H1 (cell line): ENCODE results near the gene PLEKHA5. TPM values are rescaled to one million over a fixed set of nuclear protein-coding genes. Genes with fewer than 3 reads are reported as not detected.
"Not testable (repeated sequence)": the region's sequence is repeated elsewhere in the genome, so short reads cannot be mapped to it uniquely, and the experiment has no call there.

Source experiments
- CTCF ChIA-PET: fragments of 300-600 bp; sonication (Branson Sonifier 250); formaldehyde crosslinking; loops from one replicate; lab custom pipeline; 2021; ENCODE audit not compliant: partially characterized antibody; lab: Charles Lee
- POLR2A ChIA-PET: fragments of 300-600 bp; sonication (Branson Sonifier 250); formaldehyde crosslinking; loops from one replicate; lab custom pipeline; 2021; ENCODE audit warnings: inconsistent platforms; ENCODE audit not compliant: partially characterized antibody; lab: Charles Lee
- DNase-seq, 2 experiments: peaks; one replicate each; pipeline versions ENCODE4 v3.0.0 to v3.0.0-alpha.2; 2010 to 2022; ENCODE audit warnings: low spot score in 2 of 2, low read depth in 1 of 2, mixed read lengths in 1 of 2
- FAIRE-seq: peaks from 2 replicates; lab custom pipeline; 2011; peaks lifted over from hg19 to GRCh38; lab: Jason Lieb, UNC
- H2AFZ ChIP-seq: 2 replicates; pipeline ENCODE4 v1.8.1; 2012; ENCODE audit warnings: low read length, inconsistent platforms
- H2AK5ac ChIP-seq: 2 replicates; pipeline ENCODE4 v1.6.1; 2013; ENCODE audit warnings: low read depth, low read length
- H2BK120ac ChIP-seq: replicated peaks from 2 replicates; pipeline ENCODE3; 2013; ENCODE audit warnings: low read depth, low read length, inconsistent platforms
- H2BK12ac ChIP-seq: 2 replicates; pipeline ENCODE4 v1.6.1; 2013; ENCODE audit warnings: low read depth, low read length
- H2BK15ac ChIP-seq: 2 replicates; pipeline ENCODE4 v1.6.1; 2013; ENCODE audit warnings: low read length
- H2BK20ac ChIP-seq: 2 replicates; pipeline ENCODE4 v1.6.1; 2013; ENCODE audit warnings: low read length
- H2BK5ac ChIP-seq: 2 replicates; pipeline ENCODE4 v1.6.1; 2013; ENCODE audit warnings: low read depth, low read length
- H3K14ac ChIP-seq: 2 replicates; pipeline ENCODE4 v1.6.1; 2013; ENCODE audit warnings: inconsistent platforms; ENCODE audit not compliant: insufficient read length
- H3K18ac ChIP-seq: 2 replicates; pipeline ENCODE4 v1.6.1; 2013; ENCODE audit warnings: low read length; ENCODE audit errors: extremely low read depth
- H3K23ac ChIP-seq: 2 replicates; pipeline ENCODE4 v1.6.1; 2013; ENCODE audit warnings: inconsistent platforms; ENCODE audit not compliant: insufficient read length
- H3K23me2 ChIP-seq: 2 replicates; pipeline ENCODE4 v1.6.1; 2013; ENCODE audit warnings: low read depth, low read length
- H3K27ac ChIP-seq: 2 replicates; pipeline ENCODE4 v1.6.1; 2011; ENCODE audit warnings: low read depth, low read length, inconsistent platforms
- H3K27me3 ChIP-seq, 4 experiments: replicated peaks in 1 of 4; 1 replicate in 1 of 4; 2 replicates in 3 of 4; pipeline versions ENCODE4 v1.6.1 to v1.8.1; 2011 to 2013; ENCODE audit warnings: low read length in 3 of 4, mild to moderate bottlenecking in 3 of 4, inconsistent platforms in 2 of 4, mixed read lengths in 2 of 4, moderate library complexity in 1 of 4; ENCODE audit not compliant: control insufficient read depth in 3 of 4, insufficient read depth in 3 of 4; ENCODE audit errors: extremely low read depth in 1 of 4
- H3K36me3 ChIP-seq, 4 experiments: 2 replicates each; pipeline versions ENCODE4 v1.6.1 to v1.8.1; 2011 to 2013; ENCODE audit warnings: mild to moderate bottlenecking in 4 of 4, low read length in 3 of 4, moderate library complexity in 2 of 4, control low read depth in 1 of 4, inconsistent platforms in 1 of 4; ENCODE audit not compliant: insufficient read depth in 4 of 4, control insufficient read depth in 2 of 4
- H3K4ac ChIP-seq: replicated peaks from 2 replicates; pipeline ENCODE3; 2013; ENCODE audit warnings: low read length, low read depth, mixed read lengths, inconsistent platforms; ENCODE audit not compliant: insufficient read length
- H3K4me1 ChIP-seq, 4 experiments: replicated peaks in 1 of 4; 1 replicate in 1 of 4; 2 replicates in 3 of 4; pipeline versions ENCODE4 v1.6.1 to v1.8.1; 2011 to 2013; ENCODE audit warnings: low read length in 3 of 4, inconsistent platforms in 2 of 4, mixed read lengths in 1 of 4; ENCODE audit not compliant: insufficient read depth in 4 of 4, control insufficient read depth in 3 of 4
- H3K4me2 ChIP-seq, 2 experiments: 2 replicates each; pipeline versions ENCODE4 v1.6.1 to v1.8.1; 2011 to 2013; ENCODE audit warnings: low read depth in 2 of 2, low read length in 2 of 2, control low read depth in 1 of 2, inconsistent platforms in 1 of 2, mild to moderate bottlenecking in 1 of 2; ENCODE audit not compliant: insufficient read depth in 1 of 2
- H3K4me3 ChIP-seq, 4 experiments: fragments of 200-600, 300-600 bp in 1 of 4; sonication (generic), shearing (Covaris generic), sonication (Bioruptor Twin) in 1 of 4; 2 replicates each; pipeline versions ENCODE4 v1.5.1 to v1.8.1; 2011 to 2016; ENCODE audit warnings: low read length in 4 of 4, low read depth in 3 of 4, control low read depth in 2 of 4, inconsistent platforms in 2 of 4, mild to moderate bottlenecking in 2 of 4, mixed read lengths in 1 of 4, moderate library complexity in 1 of 4; ENCODE audit not compliant: insufficient read depth in 2 of 4; ENCODE audit errors: extremely low read depth in 1 of 4
- H3K56ac ChIP-seq: replicated peaks from 2 replicates; pipeline ENCODE3; 2013; ENCODE audit warnings: low read depth, mild to moderate bottlenecking, mixed read lengths, low read length, inconsistent platforms; ENCODE audit not compliant: insufficient read length
- H3K79me1 ChIP-seq: 2 replicates; pipeline ENCODE4 v1.6.1; 2013; ENCODE audit warnings: low read depth, low read length, control low read depth
- H3K79me2 ChIP-seq, 2 experiments: 2 replicates each; pipeline versions ENCODE4 v1.6.1 to v1.8.1; 2012 to 2013; ENCODE audit warnings: low read length in 2 of 2, mild to moderate bottlenecking in 2 of 2, inconsistent platforms in 1 of 2; ENCODE audit not compliant: insufficient read depth in 2 of 2, control insufficient read depth in 1 of 2
- H3K9ac ChIP-seq, 4 experiments: replicated peaks in 1 of 4; 1 replicate in 1 of 4; 2 replicates in 3 of 4; pipeline versions ENCODE4 v1.6.1 to v1.8.1; 2011 to 2013; ENCODE audit warnings: low read depth in 3 of 4, low read length in 3 of 4, control low read depth in 2 of 4, mild to moderate bottlenecking in 2 of 4, moderate library complexity in 2 of 4, inconsistent platforms in 1 of 4; ENCODE audit errors: extremely low read depth in 1 of 4
- H3K9me3 ChIP-seq, 2 experiments: 2 replicates each; pipeline versions ENCODE4 v1.6.1 to v1.8.1; 2012 to 2013; ENCODE audit warnings: mild to moderate bottlenecking in 2 of 2, moderate library complexity in 2 of 2, control low read depth in 1 of 2, inconsistent platforms in 1 of 2, low read depth in 1 of 2, low read length in 1 of 2, mixed read lengths in 1 of 2; ENCODE audit not compliant: insufficient read depth in 2 of 2
- H4K20me1 ChIP-seq, 2 experiments: replicated peaks in 1 of 2; 2 replicates each; pipeline versions ENCODE3 to v1.8.1; 2011 to 2013; ENCODE audit warnings: inconsistent platforms in 2 of 2, low read length in 2 of 2, mild to moderate bottlenecking in 1 of 2; ENCODE audit not compliant: insufficient read depth in 2 of 2, control insufficient read depth in 1 of 2
- H4K5ac ChIP-seq: 2 replicates; pipeline ENCODE4 v1.6.1; 2013; ENCODE audit warnings: low read length, low read depth, mixed read lengths, inconsistent platforms; ENCODE audit not compliant: insufficient read length
- H4K8ac ChIP-seq: 2 replicates; pipeline ENCODE4 v1.8.0; 2013; ENCODE audit warnings: mild to moderate bottlenecking, moderate library complexity, low read length, inconsistent platforms; ENCODE audit not compliant: insufficient read depth; ENCODE audit errors: extremely low read depth
- H4K91ac ChIP-seq: replicated peaks from 2 replicates; pipeline ENCODE3; 2013; ENCODE audit warnings: low read length, mixed read lengths, inconsistent platforms; ENCODE audit not compliant: insufficient read length
- SIN3A ChIP-seq, 2 experiments: IDR thresholded peaks in 1 of 2; conservative IDR thresholded peaks in 1 of 2; 2 replicates each; pipeline ENCODE4 v1.6.1; 2011 to 2012; ENCODE audit warnings: low read length in 2 of 2, improper control_type of control experiment in 1 of 2, low read depth in 1 of 2, mild to moderate bottlenecking in 1 of 2
- TCF12 ChIP-seq: IDR thresholded peaks from 2 replicates; pipeline ENCODE4 v1.6.1; 2011; ENCODE audit warnings: low read depth, mild to moderate bottlenecking, low read length
- WGBS, 2 experiments: shearing (Covaris generic) in 1 of 2; methylation state at CpG; one replicate each; pipeline versions ENCODE4 v1.1.6 to v1.1.7; 2013 to 2015; ENCODE audit warnings: low lambda C conversion rate in 2 of 2, mixed read lengths in 2 of 2, inconsistent platforms in 1 of 2, low coverage in 1 of 2, missing lambda C conversion rate in 1 of 2; ENCODE audit not compliant: insufficient replicate concordance in 2 of 2, insufficient coverage in 1 of 2, insufficient read length in 1 of 2; ENCODE audit errors: extremely low coverage in 1 of 2, missing lambda C conversion rate in 1 of 2; 5-methylcytosine and 5-hydroxymethylcytosine counted together
- polyA plus RNA-seq, 7 experiments: library from polyadenylated mRNA; depleted of rRNA in 3 of 7; stranded (reverse) in 5 of 7; unstranded in 2 of 7; fragments of >200 nt in 5 of 7; fragments of 200-250 nt in 2 of 7; gene quantifications; 1 replicate in 5 of 7; 2 replicates in 1 of 7; 4 replicates in 1 of 7; pipeline versions ENCODE4 v1.2.1 to v1.2.3, GENCODE V29; 2011 to 2013; ENCODE audit warnings: missing spikeins in 2 of 7, mixed read lengths in 2 of 7
- total RNA-seq: library from RNA; stranded (reverse); fragmentation: NEBNext Ultra II Directional; extraction: Animal tissue kit (Norgen Biotek cat#: 25700); gene quantifications from 2 replicates; pipeline ENCODE4 v1.2.1, GENCODE V29; 2021
- TF ChIP-seq, protein P1 (sequence below): IDR thresholded peaks from 2 replicates; pipeline ENCODE4 v1.6.1; 2012; ENCODE audit warnings: inconsistent platforms

PLEKHA5 gene
- total and polyA plus RNA-seq, 2 of the 8 experiments (the other 6 are each of a cell fraction or from before 2014, with no cell fraction given), result 17.2 to 66.1 TPM

DNA sequence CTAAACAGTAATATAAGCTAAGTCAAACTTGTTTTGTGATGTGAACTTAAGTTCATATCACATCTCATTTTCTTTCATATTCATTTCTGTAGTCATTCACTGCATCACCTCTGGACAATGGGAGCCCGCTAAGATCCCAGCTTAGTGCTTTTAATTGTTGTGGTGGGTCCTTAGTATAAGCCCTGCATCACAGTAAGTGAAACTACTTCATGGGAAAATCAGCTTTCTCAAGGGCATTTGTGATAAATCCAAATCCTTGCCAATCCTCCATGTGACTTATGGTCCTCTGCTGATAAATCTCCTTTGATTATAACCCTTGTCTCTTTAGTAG is 98.3 kb downstream of the PLEKHA5 start (continued):
- no peak for TF ChIP-seq TCF12
- TF ChIP-seq SIN3A (conservative IDR thresholded peaks at IDR 0.05 in 1 of 2, IDR thresholded peaks at IDR 0.05 in 1 of 2; ENCODE audit: low read depth in 1 of 2, low read length in 2 of 2), result no peak
- TF ChIP-seq, protein P1, sequence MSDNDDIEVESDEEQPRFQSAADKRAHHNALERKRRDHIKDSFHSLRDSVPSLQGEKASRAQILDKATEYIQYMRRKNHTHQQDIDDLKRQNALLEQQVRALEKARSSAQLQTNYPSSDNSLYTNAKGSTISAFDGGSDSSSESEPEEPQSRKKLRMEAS, result no peak

DNA sequence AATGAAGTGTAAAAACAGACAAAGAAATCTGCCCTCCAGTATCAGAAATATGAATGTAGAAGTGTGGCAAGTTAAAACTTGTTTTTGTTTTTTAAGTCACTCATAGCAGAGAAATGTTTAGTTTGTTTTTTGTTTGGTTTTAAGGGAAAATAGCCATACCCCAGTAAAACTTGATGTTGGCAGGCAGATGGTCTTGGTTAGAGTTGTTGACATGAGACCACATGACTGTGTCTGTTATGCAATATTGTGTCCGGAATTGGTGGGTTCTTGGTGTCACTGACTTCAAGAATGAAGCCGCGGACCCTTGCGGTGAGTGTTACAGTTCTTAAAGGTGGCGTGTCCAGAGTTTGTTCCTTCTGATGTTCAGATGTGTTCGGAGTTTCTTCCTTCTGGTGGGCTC is 99.5 kb downstream of the PLEKHA5 start:
- Histone ChIP-seq H3K36me3 (peaks cover 0 to 20% (median 4%) of the 10 kb centered on the region in 4 experiments; a peak in 3 of 8 replicates), H3K79me2 (peaks cover 0 to 87% of the 10 kb centered on the region in 2 experiments; a peak in 3 of 4 replicates), H3K9me3 (peaks cover 3 to 13% of the 10 kb centered on the region in 2 experiments; a peak in 3 of 4 replicates)
- ChIA-PET CTCF (interaction anchor here (1.1 kb wide), 1 partner anchor 42 kb away, joined by 5 read pairs; no protein-coding TSS in a partner anchor), POLR2A (interaction anchor here (0.6 kb wide), 1 partner anchor 14 kb away, joined by 6 read pairs; no protein-coding TSS in a partner anchor)
- not testable (repeated sequence) for H4K8ac ChIP-seq, H2BK20ac ChIP-seq, H2BK5ac ChIP-seq, FAIRE-seq, H2AK5ac ChIP-seq, DNase-seq, H3K4ac ChIP-seq, H3K9ac ChIP-seq, H2BK120ac ChIP-seq, H3K56ac ChIP-seq, H3K4me3 ChIP-seq, H4K20me1 ChIP-seq, H3K27ac ChIP-seq, H3K23me2 ChIP-seq, H2BK15ac ChIP-seq, H3K14ac ChIP-seq, H3K23ac ChIP-seq, H3K79me1 ChIP-seq, H2AFZ ChIP-seq, H3K27me3 ChIP-seq, H3K18ac ChIP-seq, H3K4me1 ChIP-seq, H2BK12ac ChIP-seq, H4K91ac ChIP-seq, H4K5ac ChIP-seq, H3K4me2 ChIP-seq
- WGBS, 2 experiments, result 97% methylated on average over 6 of the region's 6 CpGs; no CpG with 5 or more reads in 1 of the 2 experiments
